MCF 10A (cell line): ENCODE measurements around the gene PRMT1. TPM values are rescaled to one million over a fixed set of nuclear protein-coding genes. Genes with fewer than 3 reads are reported as not detected.
A peak's percentile ranks its signal among the peaks of the same experiment; 100 is the strongest.

ENCODE experiments used
- BruUV-seq: library from RNA; stranded (reverse); fragments of 400-500 nt; replicated peaks from 2 replicates; lab custom pipeline; 2021; lab: Mats Ljungman, UMichigan
- CTCF ChIA-PET: fragments of 300-600 bp; sonication (Branson Sonifier 250); formaldehyde crosslinking; extraction: SDS; loops from one replicate; lab custom pipeline; 2021; ENCODE audit warnings: antibody characterized with exemption, inconsistent platforms; lab: Yijun Ruan, JAX
- POLR2A ChIA-PET: fragments of 300-600, 350-650 bp; sonication (Branson Sonifier 250); formaldehyde crosslinking; extraction: SDS; loops from one replicate; lab custom pipeline; 2020; ENCODE audit warnings: antibody characterized with exemption, inconsistent platforms; lab: Yijun Ruan, JAX
- DNase-seq: peaks from one replicate; pipeline ENCODE4 v3.0.0-alpha.2; 2018; ENCODE audit not compliant: unreplicated experiment
- H3K27ac Mint-ChIP-seq: one replicate; pipeline ENCODE4 v1.8.0; 2022; ENCODE audit warnings: mild to moderate bottlenecking, low read depth, mixed read lengths; ENCODE audit not compliant: unreplicated experiment
- H3K27me3 Mint-ChIP-seq: one replicate; pipeline ENCODE4 v1.8.0; 2022; ENCODE audit warnings: mixed read lengths; ENCODE audit not compliant: insufficient read depth, unreplicated experiment
- H3K36me3 Mint-ChIP-seq: one replicate; pipeline ENCODE4 v1.8.0; 2022; ENCODE audit warnings: mild to moderate bottlenecking, moderate library complexity, mixed read lengths; ENCODE audit not compliant: insufficient read depth, unreplicated experiment
- H3K4me1 Mint-ChIP-seq: one replicate; pipeline ENCODE4 v1.8.0; 2022; ENCODE audit warnings: mixed read lengths; ENCODE audit not compliant: insufficient read depth, unreplicated experiment
- H3K4me3 Mint-ChIP-seq: one replicate; pipeline ENCODE4 v1.8.0; 2022; ENCODE audit warnings: mild to moderate bottlenecking, moderate library complexity, mixed read lengths; ENCODE audit not compliant: unreplicated experiment
- H3K9me3 Mint-ChIP-seq: one replicate; pipeline ENCODE4 v1.8.0; 2022; ENCODE audit warnings: mixed read lengths; ENCODE audit not compliant: unreplicated experiment
- intact Hi-C: fragments of 100-400 bp; cut with micrococcal nuclease; formaldehyde crosslinking; loops from 2 replicates; pipeline ENCODE4 v1.14.1; 2022
- total RNA-seq: library from RNA; stranded (reverse); gene quantifications from 2 replicates; pipeline ENCODE4 v1.2.3, GENCODE V29; 2022
- TF ChIP-seq, protein P1 (sequence below): fragments of 200-600 bp; IDR thresholded peaks from one replicate; pipeline ENCODE4 v1.8.0; 2022; ENCODE audit warnings: antibody characterized with exemption, mild to moderate bottlenecking; ENCODE audit not compliant: unreplicated experiment

Gene PRMT1
- total RNA-seq, 1 experiment from 2014 or later, result 304 TPM

DNA sequence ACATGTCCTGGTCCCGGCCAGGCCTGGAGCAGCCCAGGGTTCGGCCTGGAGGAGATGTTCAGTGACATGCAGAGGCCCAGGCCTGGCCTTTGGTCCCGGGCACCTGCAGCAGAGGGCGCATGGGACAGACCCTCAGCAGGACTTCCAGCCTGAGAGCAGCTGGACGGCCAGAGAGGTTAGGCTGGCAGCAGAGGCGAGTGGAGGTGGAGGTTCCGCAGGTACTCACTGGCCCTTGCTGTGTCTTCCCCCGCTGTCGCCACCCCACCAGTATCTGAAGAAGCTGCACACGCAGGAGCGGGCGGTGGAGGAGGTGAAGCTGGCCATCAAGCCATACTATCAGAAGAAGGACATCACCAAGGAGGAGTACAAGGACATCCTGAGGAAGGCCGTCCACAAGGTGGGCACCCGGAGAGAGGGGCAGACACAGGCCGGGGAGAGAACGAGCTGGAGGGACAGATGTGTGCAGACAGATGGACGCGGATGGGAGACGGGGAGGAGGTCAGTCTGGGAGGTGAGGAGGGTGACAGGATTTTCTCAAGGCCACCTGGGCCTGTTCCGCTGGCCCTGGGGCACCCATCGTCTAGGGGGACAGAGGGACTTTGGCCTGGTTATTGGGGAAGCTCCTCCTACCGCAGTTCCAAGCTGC is 19.5 kb upstream of the PRMT1 start:
- no peaks in the 10 kb centered on the region for H3K9me3 Mint-ChIP-seq
- TF ChIP-seq, protein P1, sequence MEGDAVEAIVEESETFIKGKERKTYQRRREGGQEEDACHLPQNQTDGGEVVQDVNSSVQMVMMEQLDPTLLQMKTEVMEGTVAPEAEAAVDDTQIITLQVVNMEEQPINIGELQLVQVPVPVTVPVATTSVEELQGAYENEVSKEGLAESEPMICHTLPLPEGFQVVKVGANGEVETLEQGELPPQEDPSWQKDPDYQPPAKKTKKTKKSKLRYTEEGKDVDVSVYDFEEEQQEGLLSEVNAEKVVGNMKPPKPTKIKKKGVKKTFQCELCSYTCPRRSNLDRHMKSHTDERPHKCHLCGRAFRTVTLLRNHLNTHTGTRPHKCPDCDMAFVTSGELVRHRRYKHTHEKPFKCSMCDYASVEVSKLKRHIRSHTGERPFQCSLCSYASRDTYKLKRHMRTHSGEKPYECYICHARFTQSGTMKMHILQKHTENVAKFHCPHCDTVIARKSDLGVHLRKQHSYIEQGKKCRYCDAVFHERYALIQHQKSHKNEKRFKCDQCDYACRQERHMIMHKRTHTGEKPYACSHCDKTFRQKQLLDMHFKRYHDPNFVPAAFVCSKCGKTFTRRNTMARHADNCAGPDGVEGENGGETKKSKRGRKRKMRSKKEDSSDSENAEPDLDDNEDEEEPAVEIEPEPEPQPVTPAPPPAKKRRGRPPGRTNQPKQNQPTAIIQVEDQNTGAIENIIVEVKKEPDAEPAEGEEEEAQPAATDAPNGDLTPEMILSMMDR, result no peak
- H3K4me1 Mint-ChIP-seq, result no peaks in the 10 kb centered on the region
- no peak overlapping the region for H3K4me3 Mint-ChIP-seq
- H3K27ac Mint-ChIP-seq, result no peak overlapping the region
- H3K36me3 Mint-ChIP-seq, result peaks cover 56% of the 10 kb centered on the region
- no peaks in the 10 kb centered on the region for H3K27me3 Mint-ChIP-seq
- POLR2A ChIA-PET, result interaction anchor here (11.4 kb wide), 1 partner anchor 16 kb away, joined by 167 read pairs; the partner anchor contains the start of genes RRAS and SCAF1
- no peak for DNase-seq
- intact Hi-C loops, result no loop called here
- BruUV-seq, result no TSS peak
- CTCF ChIA-PET, result interaction anchor here (0.6 to 1.1 kb wide), 3 partner anchors 10 to 497 kb away, joined by 3 read pairs; no protein-coding TSS in a partner anchor

DNA sequence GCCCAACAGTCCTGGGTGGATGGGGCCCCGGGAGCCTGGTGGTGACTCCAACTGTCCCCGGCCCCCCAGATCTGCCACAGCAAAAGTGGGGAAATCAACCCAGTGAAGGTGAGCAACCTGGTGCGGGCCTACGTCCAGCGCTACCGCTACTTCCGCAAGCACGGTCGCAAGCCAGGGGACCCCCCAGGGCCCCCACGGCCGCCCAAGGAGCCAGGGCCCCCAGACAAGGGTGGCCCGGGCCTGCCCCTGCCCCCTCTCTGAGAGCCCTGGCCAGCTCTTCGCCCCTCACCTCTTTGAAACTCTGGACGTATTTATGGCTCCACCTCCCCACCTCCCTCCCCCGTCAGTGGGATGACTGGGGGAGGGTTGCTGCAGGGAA is 18.9 kb upstream of the PRMT1 start:
- Mint-ChIP-seq H3K27me3 (no peaks in the 10 kb centered on the region), H3K4me3 (no peak overlapping the region), H3K36me3 (peaks cover 58% of the 10 kb centered on the region), H3K9me3 (no peaks in the 10 kb centered on the region), H3K4me1 (no peaks in the 10 kb centered on the region), H3K27ac (no peak overlapping the region)
- intact Hi-C loops, result no loop called here
- ChIA-PET POLR2A (interaction anchor here (11.4 kb wide), 1 partner anchor 16 kb away, joined by 167 read pairs; the partner anchor contains the start of genes RRAS and SCAF1), CTCF (interaction anchor here (0.6 to 1.1 kb wide), 2 partner anchors 115 to 498 kb away, joined by 3 read pairs; no protein-coding TSS in a partner anchor)
- DNase-seq, result no peak
- TF ChIP-seq, protein P1, result no peak
- TSS peak; percentile 44 for BruUV-seq

DNA sequence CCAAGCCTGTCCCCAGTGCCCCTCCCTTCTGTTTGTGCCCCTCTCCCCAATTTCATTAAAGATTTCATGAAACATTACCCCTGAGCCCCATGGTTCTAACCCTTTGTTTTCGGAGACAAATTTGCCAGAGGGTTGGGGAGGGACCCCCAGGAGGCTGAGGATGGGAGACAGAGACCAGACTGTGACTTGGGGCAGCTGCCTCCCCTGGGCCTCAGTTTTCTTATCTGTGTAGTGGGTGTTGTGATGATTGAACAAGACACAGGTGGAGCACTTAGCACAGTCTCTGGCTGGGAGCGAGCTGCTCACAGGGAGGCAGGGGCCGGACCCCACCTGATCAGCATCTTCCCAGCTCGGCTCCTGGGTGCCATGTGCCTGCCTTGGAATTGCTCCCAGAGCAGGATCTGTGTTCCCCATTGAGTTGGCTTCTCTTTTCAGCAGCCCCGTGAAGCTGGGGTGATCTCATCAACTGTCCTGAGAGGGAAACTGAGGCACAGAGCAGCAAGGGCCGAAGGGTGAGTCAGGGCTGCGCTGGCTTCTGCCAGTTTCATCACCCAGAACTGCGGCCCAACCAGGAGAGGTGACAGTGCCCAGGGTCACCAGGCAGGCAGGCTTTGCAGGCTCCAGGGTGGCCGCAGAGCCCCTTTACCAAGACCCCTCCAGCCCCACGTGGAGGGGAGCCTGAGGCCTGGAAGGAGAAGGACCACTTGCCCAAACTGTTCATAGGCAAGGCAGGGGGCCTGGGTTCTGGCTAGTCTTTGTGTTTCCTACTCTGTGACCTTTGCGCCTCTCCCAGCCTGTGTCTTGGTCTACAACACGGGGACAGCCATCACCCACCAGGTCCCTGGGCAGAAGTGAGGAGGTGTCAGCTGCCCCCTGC is 18.3 kb upstream of the PRMT1 start:
- no TSS peak for BruUV-seq
- H3K27me3 Mint-ChIP-seq, result no peaks in the 10 kb centered on the region
- no peak overlapping the region for H3K4me3 Mint-ChIP-seq
- H3K9me3 Mint-ChIP-seq, result no peaks in the 10 kb centered on the region
- TF ChIP-seq, protein P1, result no peak
- no peaks in the 10 kb centered on the region for H3K4me1 Mint-ChIP-seq
- intact Hi-C loops, result no loop called here
- peaks cover 58% of the 10 kb centered on the region for H3K36me3 Mint-ChIP-seq
- no peak for DNase-seq
- ChIA-PET POLR2A (interaction anchor here (11.4 kb wide), 1 partner anchor 17 kb away, joined by 167 read pairs; the partner anchor contains the start of genes RRAS and SCAF1), CTCF (interaction anchor here (1.0 kb wide), 1 partner anchor 89 kb away, joined by 4 read pairs; no protein-coding TSS in a partner anchor)
- no peak overlapping the region for H3K27ac Mint-ChIP-seq
